HG03103 (cell line): ENCODE data around the gene ZNF311.

ENCODE experiments used
- ATAC-seq: cut with Tn5 transposase; IDR thresholded peaks from one replicate; pipeline ENCODE4 v1.9.1; 2021; ENCODE audit warnings: low read depth; ENCODE audit not compliant: unreplicated experiment

Gene ZNF311

GRCh38 chr6:29005183-29005885, at the start of gene ZNF311:
TSS of gene ZNF311 (minus strand) at chr6:29005315. CDS start at chr6:29003954, 1,361 bp downstream.
- ATAC-seq, result no peak

GRCh38 chr6:29051680-29052079, 46.6 kb upstream of the ZNF311 start:
- no peak for ATAC-seq

- ATAC-seq, result no peak
Measured at GRCh38 chr6:29045075-29045474, 40.0 kb upstream of the ZNF311 start, which contains the start of gene OR2W1. TSS of gene OR2W1 (minus strand) at chr6:29045175. CDS start at chr6:29045175, 0 bp downstream.

- ATAC-seq, result no peak
Measured at GRCh38 chr6:29035951-29036350, 30.8 kb upstream of the ZNF311 start.

- no peak for ATAC-seq
Measured at GRCh38 chr6:29028821-29029220, 23.7 kb upstream of the ZNF311 start.

- ATAC-seq, result no peak
Measured at GRCh38 chr6:29025927-29026585, 20.9 kb upstream of the ZNF311 start.

- ATAC-seq, result no peak
Measured at GRCh38 chr6:29021434-29021833, 16.3 kb upstream of the ZNF311 start.

GRCh38 chr6:29019629-29020028, 14.5 kb upstream of the ZNF311 start:
- ATAC-seq, result no peak

- no peak for ATAC-seq
Measured at GRCh38 chr6:29017428-29017802, 12.3 kb upstream of the ZNF311 start.

GRCh38 chr6:29016559-29017427, 11.7 kb upstream of the ZNF311 start:
- peak; percentile 80 for ATAC-seq

GRCh38 chr6:29014729-29015608, 9.9 kb upstream of the ZNF311 start:
- no peak for ATAC-seq

GRCh38 chr6:29011276-29011734, 6.2 kb upstream of the ZNF311 start:
- no peak for ATAC-seq

- no peak for ATAC-seq
Measured at GRCh38 chr6:29009358-29009757, 4.2 kb upstream of the ZNF311 start.

- no peak for ATAC-seq
Measured at GRCh38 chr6:29008089-29008488, 3.0 kb upstream of the ZNF311 start.

GRCh38 chr6:28996844-28997510, 8.1 kb downstream of the ZNF311 start:
- ATAC-seq, result no peak

- ATAC-seq, result no peak
Measured at GRCh38 chr6:28995093-28995650, 9.9 kb downstream of the ZNF311 start.

GRCh38 chr6:28988536-28989311, 16.4 kb downstream of the ZNF311 start:
- ATAC-seq, result no peak

- no peak for ATAC-seq
Measured at GRCh38 chr6:28985462-28986164, 19.5 kb downstream of the ZNF311 start.
